Testis (tissue), 3 donors: ENCODE data around the gene EYS. TPM values are rescaled to one million over a fixed set of nuclear protein-coding genes. Genes with fewer than 3 reads are reported as not detected.
"Not testable (repeated sequence)": the region's sequence is repeated elsewhere in the genome, so short reads cannot be mapped to it uniquely, and the experiment has no call there.

Source experiments
- DNase-seq: peaks from one replicate; pipeline ENCODE4 v3.0.0-alpha.2; 2019
- H3K27ac ChIP-seq, 2 donors: fragments of 200-600 bp; sonication (generic); one replicate each; pipeline ENCODE4 v1.5.1; 2019
- H3K27me3 ChIP-seq: fragments of 200-600 bp; sonication (generic); one replicate; pipeline ENCODE4 v1.5.1; 2019
- H3K36me3 ChIP-seq: fragments of 200-600 bp; sonication (generic); one replicate; pipeline ENCODE4 v1.5.1; 2017; ENCODE audit warnings: low read depth; ENCODE audit errors: missing control alignments
- H3K4me1 ChIP-seq: fragments of 200-600 bp; sonication (generic); one replicate; pipeline ENCODE4 v1.5.1; 2019
- H3K4me3 ChIP-seq, 2 donors: fragments of 200-600 bp; sonication (generic); one replicate each; pipeline ENCODE4 v1.5.1; 2017 to 2019
- H3K9me3 ChIP-seq: fragments of 200-600 bp; sonication (generic); one replicate; pipeline ENCODE4 v1.5.1; 2017
- CTCF ChIP-seq, 3 experiments: fragments of 450-650 bp in 2 of 3; fragments of 200-600 bp in 1 of 3; sonication (generic) in 1 of 3; IDR thresholded peaks; one replicate each; pipeline ENCODE4 v1.5.1; 2016 to 2019; ENCODE audit warnings: antibody characterized with exemption in 3 of 3, mild to moderate bottlenecking in 2 of 3, moderate library complexity in 1 of 3
- POLR2A ChIP-seq: fragments of 450-650 bp; IDR thresholded peaks from one replicate; pipeline ENCODE4 v1.6.1; 2017; ENCODE audit warnings: antibody characterized with exemption, mild to moderate bottlenecking, moderate library complexity
- WGBS, 2 donors: methylation state at CpG; one replicate each; pipeline ENCODE4 v1.1.5; 2018; 5-methylcytosine and 5-hydroxymethylcytosine counted together
- intact Hi-C: fragments of 100-400 bp; cut with DNase I; formaldehyde crosslinking; loops from one replicate; pipeline ENCODE4 v1.15.1; 2023; ENCODE audit warnings: low total_unique reads
- polyA plus RNA-seq: library from polyadenylated mRNA; stranded (reverse); fragments of 350-450 nt; fragmentation: Illumina TruSeq; extraction: RNeasy Lipid Tissue Mini Kit (QIAGEN cat#74804); gene quantifications from one replicate; pipeline ENCODE4 v1.2.3, GENCODE V29; 2014; ENCODE audit warnings: low read depth, low replicate concordance; ENCODE audit not compliant: insufficient read depth
- total RNA-seq, 2 donors: library from RNA; depleted of rRNA; stranded (reverse); fragments of >200 nt; gene quantifications; one replicate each; pipeline ENCODE4 v1.2.3, GENCODE V29; 2016

Gene EYS
- total and polyA plus RNA-seq, 3 donors from 2014 or later, result 1.3 to 2.8 (median 2.6) TPM

GRCh38 chr6:65006788-65007187, 700.2 kb downstream of the EYS start:
- TF ChIP-seq CTCF (IDR thresholded peaks at IDR 0.05) (no peak), POLR2A (no peak)
- Histone ChIP-seq H3K36me3 (no peaks in the 10 kb centered on the region), H3K4me3 (no peak overlapping the region), H3K4me1 (no peaks in the 10 kb centered on the region), H3K27me3 (no peaks in the 10 kb centered on the region), H3K9me3 (no peaks in the 10 kb centered on the region), H3K27ac (no peak overlapping the region)
- intact Hi-C loops, result no loop called here
- WGBS, 2 donors, result 85 to 91% methylated on average over 2 of the region's 2 CpGs
- DNase-seq, result no peak

- no peaks in the 10 kb centered on the region for H3K4me1 ChIP-seq
- H3K36me3 ChIP-seq, result no peaks in the 10 kb centered on the region
- WGBS, 2 donors, result 96% methylated on average over 4 of the region's 4 CpGs
- no peak overlapping the region for H3K4me3 ChIP-seq
- H3K9me3 ChIP-seq, result no peaks in the 10 kb centered on the region
- no peak for DNase-seq
- TF ChIP-seq POLR2A, result no peak
- no peaks in the 10 kb centered on the region for H3K27me3 ChIP-seq
- no peak overlapping the region for H3K27ac ChIP-seq
- intact Hi-C loops, result no loop called here
Measured at GRCh38 chr6:65004283-65004682, 702.7 kb downstream of the EYS start.

GRCh38 chr6:65002882-65003281, 704.1 kb downstream of the EYS start:
- H3K27me3 ChIP-seq, H3K36me3 ChIP-seq, H3K27ac ChIP-seq, intact Hi-C loops, H3K4me3 ChIP-seq, H3K9me3 ChIP-seq, H3K4me1 ChIP-seq, DNase-seq: not testable (repeated sequence)
- 88 to 91% methylated on average over 4 of the region's 4 CpGs for WGBS, 2 donors

- Histone ChIP-seq H3K4me1 (no peaks in the 10 kb centered on the region), H3K27ac (no peak overlapping the region), H3K36me3 (no peaks in the 10 kb centered on the region), H3K4me3 (no peak overlapping the region), H3K27me3 (no peaks in the 10 kb centered on the region), H3K9me3 (no peaks in the 10 kb centered on the region)
- no peak for DNase-seq
- WGBS, 2 donors, result 63 to 80% methylated on average over 2 to 7 of the region's 7 CpGs
- TF ChIP-seq CTCF (IDR thresholded peaks at IDR 0.05) (no peak), POLR2A (no peak)
- intact Hi-C loops, result no loop called here
Measured at GRCh38 chr6:65000815-65001214, 706.2 kb downstream of the EYS start.

- Histone ChIP-seq H3K4me1 (no peaks in the 10 kb centered on the region), H3K27me3 (no peaks in the 10 kb centered on the region), H3K9me3 (no peaks in the 10 kb centered on the region), H3K36me3 (no peaks in the 10 kb centered on the region), H3K4me3 (no peak overlapping the region), H3K27ac (no peak overlapping the region)
- TF ChIP-seq CTCF (IDR thresholded peaks at IDR 0.05) (no peak), POLR2A (no peak)
- intact Hi-C loops, result no loop called here
- DNase-seq, result no peak
Measured at GRCh38 chr6:64998204-64998603, 708.8 kb downstream of the EYS start.

DNA sequence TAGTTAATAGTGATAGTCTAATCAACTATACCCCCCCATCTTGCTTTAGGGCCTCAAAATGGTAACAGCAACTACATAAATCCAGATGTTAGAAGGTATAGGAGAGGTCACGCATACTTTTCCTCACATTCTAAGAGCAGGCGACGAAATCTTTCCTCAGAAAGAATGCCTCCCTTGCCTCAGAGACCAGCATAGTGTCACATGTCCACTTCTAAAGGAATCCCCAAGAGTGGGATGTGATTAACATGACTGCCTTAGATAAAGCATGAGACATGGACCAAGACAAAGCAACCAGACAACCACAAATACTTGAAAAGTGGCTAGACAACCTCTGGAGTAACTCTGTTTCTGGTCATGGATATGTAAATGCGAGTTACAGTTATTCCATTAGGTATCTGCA, 710.7 kb downstream of the EYS start:
- no peak overlapping the region for H3K27ac ChIP-seq
- intact Hi-C loops, result no loop called here
- no peak overlapping the region for H3K4me3 ChIP-seq
- WGBS, 2 donors, result 89 to 94% methylated on average over 4 of the region's 4 CpGs
- no peaks in the 10 kb centered on the region for H3K9me3 ChIP-seq
- no peaks in the 10 kb centered on the region for H3K27me3 ChIP-seq
- H3K36me3 ChIP-seq, result no peaks in the 10 kb centered on the region
- no peak for TF ChIP-seq CTCF (IDR thresholded peaks at IDR 0.05)
- no peak for DNase-seq
- no peaks in the 10 kb centered on the region for H3K4me1 ChIP-seq
